A549 (cell line): Measurements from ENCODE around the gene DHX35. TPM values are rescaled to one million over a fixed set of nuclear protein-coding genes. Genes with fewer than 3 reads are reported as not detected.

Source experiments
- ATAC-seq, 2 experiments: fragments of 200-7000 bp in 1 of 2; fragments of >200 bp in 1 of 2; cut with Nextera tagmentation in 1 of 2; cut with Tn5 transposase in 1 of 2; 3 replicates each; pipeline versions ENCODE4 v1.8.0 to v1.9.1; 2018 to 2020; ENCODE audit warnings: mild to moderate bottlenecking in 1 of 2, moderate library complexity in 1 of 2
- CTCF ChIA-PET: fragments of 300-600 bp; sonication (Branson Sonifier 250); formaldehyde crosslinking; extraction: SDS; loops from one replicate; lab custom pipeline; 2021; ENCODE audit warnings: antibody characterized with exemption, inconsistent platforms; lab: Yijun Ruan, JAX
- POLR2A ChIA-PET: fragments of 350-600 bp; formaldehyde crosslinking; extraction: SDS; loops from one replicate; lab custom pipeline; 2021; ENCODE audit warnings: antibody characterized with exemption, inconsistent platforms; lab: Yijun Ruan, JAX
- DNase-seq, 2 experiments: peaks; one replicate each; pipeline versions ENCODE4 v3.0.0 to v3.0.0-alpha.2; 2011 to 2016; ENCODE audit warnings: low read depth in 1 of 2, low spot score in 1 of 2
- FAIRE-seq: peaks from 2 replicates; lab custom pipeline; 2011; peaks lifted over from hg19 to GRCh38; lab: Jason Lieb, UNC
- H3K27ac ChIP-seq, 2 experiments: fragments of >200 bp; sonication (Bioruptor Twin); formaldehyde crosslinking; 3 replicates each; pipeline ENCODE4 v1.5.1; 2016 to 2017
- H3K4me1 ChIP-seq: fragments of >200 bp; sonication (Bioruptor Twin); formaldehyde crosslinking; 3 replicates; pipeline ENCODE4 v1.6.1; 2016
- H3K4me2 ChIP-seq: fragments of >200 bp; sonication (Bioruptor Twin); formaldehyde crosslinking; 3 replicates; pipeline ENCODE4 v1.6.1; 2016
- H3K4me3 ChIP-seq: fragments of >200 bp; sonication (Bioruptor Twin); formaldehyde crosslinking; 3 replicates; pipeline ENCODE4 v1.5.1; 2016
- H3K9me3 ChIP-seq: fragments of >200 bp; sonication (Bioruptor Twin); formaldehyde crosslinking; 3 replicates; pipeline ENCODE4 v1.6.1; 2016
- BCL3 ChIP-seq: fragments of >200 bp; sonication (Bioruptor Twin); formaldehyde crosslinking; IDR thresholded peaks from 3 replicates; pipeline ENCODE4 v1.6.1; 2016
- CBX2 ChIP-seq: fragments of 200-600 bp; sonication (generic); IDR thresholded peaks from 2 replicates; pipeline ENCODE4 v1.6.1; 2016; ENCODE audit warnings: low read depth, mild to moderate bottlenecking, borderline replicate concordance
- CEBPB ChIP-seq, 2 experiments: fragments of >200 bp in 1 of 2; sonication (Bioruptor Twin) in 1 of 2; formaldehyde crosslinking in 1 of 2; IDR thresholded peaks; 2 replicates each; pipeline ENCODE4 v1.6.1; 2012 to 2016
- EHF ChIP-seq: fragments of 250-450 bp; sonication (Bioruptor Pico); IDR thresholded peaks from 2 replicates; pipeline ENCODE4 v1.5.0; 2020; ENCODE audit warnings: mild to moderate bottlenecking
- EHMT2 ChIP-seq: fragments of 200-600 bp; sonication (generic); IDR thresholded peaks from 2 replicates; pipeline ENCODE4 v1.6.1; 2016; ENCODE audit warnings: antibody characterized with exemption, low read depth, mild to moderate bottlenecking, moderate library complexity
- FOSL2 ChIP-seq, 2 experiments: fragments of 450-650 bp in 1 of 2; fragments of >200 bp in 1 of 2; sonication (Bioruptor Twin) in 1 of 2; formaldehyde crosslinking; IDR thresholded peaks; 2 replicates each; pipeline versions ENCODE4 v1.5.0 to v1.6.1; 2016 to 2020; ENCODE audit warnings: mild to moderate bottlenecking in 1 of 2, moderate library complexity in 1 of 2
- FOXS1 ChIP-seq: fragments of 250-450 bp; sonication (Bioruptor Pico); IDR thresholded peaks from 2 replicates; pipeline ENCODE4 v1.5.0; 2020; ENCODE audit warnings: mild to moderate bottlenecking, moderate library complexity
- HDAC2 ChIP-seq: fragments of 200-600 bp; sonication (generic); IDR thresholded peaks from 2 replicates; pipeline ENCODE4 v1.6.1; 2016
- HMGXB4 ChIP-seq: fragments of 250-450 bp; sonication (Bioruptor Pico); IDR thresholded peaks from 2 replicates; pipeline ENCODE4 v1.5.0; 2021; ENCODE audit warnings: mild to moderate bottlenecking, moderate library complexity, borderline replicate concordance
- HOXB13 ChIP-seq: fragments of 250-450 bp; sonication (Bioruptor Pico); IDR thresholded peaks from 2 replicates; pipeline ENCODE4 v1.5.0; 2020; ENCODE audit warnings: low read depth, mild to moderate bottlenecking, moderate library complexity
- HOXB5 ChIP-seq: fragments of 250-450 bp; sonication (Bioruptor Pico); IDR thresholded peaks from 2 replicates; pipeline ENCODE4 v1.5.0; 2020; ENCODE audit warnings: mild to moderate bottlenecking, moderate library complexity
- KDM1A ChIP-seq: fragments of 200-600 bp; sonication (generic); IDR thresholded peaks from 2 replicates; pipeline ENCODE4 v1.6.1; 2016; ENCODE audit warnings: low read depth, mild to moderate bottlenecking
- KDM5A ChIP-seq: fragments of 200-600 bp; sonication (generic); IDR thresholded peaks from 2 replicates; pipeline ENCODE4 v1.6.1; 2016; ENCODE audit warnings: antibody characterized with exemption, mild to moderate bottlenecking
- MAFK ChIP-seq: fragments of 450-650 bp; IDR thresholded peaks from 2 replicates; pipeline ENCODE4 v1.6.1; 2014; ENCODE audit not compliant: partially characterized antibody
- MAZ ChIP-seq: fragments of 150-350 bp; IDR thresholded peaks from 2 replicates; pipeline ENCODE4 v1.6.1; 2014; ENCODE audit warnings: antibody characterized with exemption, low read depth, low read length, borderline replicate concordance
- NFE2L2 ChIP-seq: fragments of 150-350 bp; conservative IDR thresholded peaks from 2 replicates; pipeline ENCODE4 v1.6.1; 2014; ENCODE audit warnings: low read length
- PHF8 ChIP-seq: fragments of 200-600 bp; sonication (generic); IDR thresholded peaks from 2 replicates; pipeline ENCODE4 v1.6.1; 2016; ENCODE audit warnings: low read depth, mild to moderate bottlenecking, antibody characterized with exemption, moderate library complexity, borderline replicate concordance
- POLR2A ChIP-seq: IDR thresholded peaks from 2 replicates; pipeline ENCODE4 v1.6.1; 2012; ENCODE audit warnings: mild to moderate bottlenecking, low read length
- POLR2AphosphoS2 ChIP-seq: conservative IDR thresholded peaks from 2 replicates; pipeline ENCODE4 v1.6.1; 2012; ENCODE audit warnings: low read length, improper control_type of control experiment, inconsistent platforms
- RAD21 ChIP-seq, 2 experiments: fragments of >200 bp in 1 of 2; sonication (Bioruptor Twin) in 1 of 2; formaldehyde crosslinking in 1 of 2; IDR thresholded peaks in 1 of 2; conservative IDR thresholded peaks in 1 of 2; 2 replicates in 1 of 2; 3 replicates in 1 of 2; pipeline ENCODE4 v1.6.1; 2012 to 2018; ENCODE audit warnings: inconsistent platforms in 1 of 2
- RCOR1 ChIP-seq: fragments of 150-350 bp; IDR thresholded peaks from 2 replicates; pipeline ENCODE4 v1.6.1; 2014; ENCODE audit warnings: antibody characterized with exemption, low read length, low read depth
- SREBF2 ChIP-seq: fragments of 450-650 bp; IDR thresholded peaks from 2 replicates; pipeline ENCODE4 v1.6.1; 2014; ENCODE audit warnings: mild to moderate bottlenecking, moderate library complexity
- USF2 ChIP-seq: fragments of 450-650 bp; IDR thresholded peaks from 2 replicates; pipeline ENCODE4 v1.6.1; 2014; ENCODE audit warnings: antibody characterized with exemption
- ZFP36 ChIP-seq: fragments of 450-650 bp; IDR thresholded peaks from 2 replicates; pipeline ENCODE4 v1.6.1; 2014; ENCODE audit warnings: borderline replicate concordance; ENCODE audit not compliant: partially characterized antibody
- ZNF302 ChIP-seq: fragments of 250-450 bp; sonication (Bioruptor Pico); IDR thresholded peaks from 2 replicates; pipeline ENCODE4 v1.9.0; 2021; ENCODE audit warnings: inconsistent platforms, mild to moderate bottlenecking, moderate library complexity
- WGBS: methylation state at CpG from one replicate; pipeline ENCODE4 v1.1.6; 2017; ENCODE audit errors: missing lambda C conversion rate; 5-methylcytosine and 5-hydroxymethylcytosine counted together
- polyA plus RNA-seq, 4 experiments: library from polyadenylated mRNA; depleted of rRNA in 3 of 4; stranded (reverse); fragments of >200 nt; fragmentation: RNase III in 1 of 4; extraction: RNeasy Plus Mini Kit Qiagen cat#74134 plus additional on column Dnase treatment in 1 of 4; gene quantifications; 2 replicates in 3 of 4; 3 replicates in 1 of 4; pipeline ENCODE4 v1.2.3, GENCODE V29; 2011 to 2017

DHX35 gene
- polyA plus RNA-seq, 2 of the 4 experiments (the other 2 are of a cell fraction): 7.7 to 13.8 TPM

- 76% methylated on average over 5 of the region's 7 CpGs for WGBS
- H3K4me3 ChIP-seq: no peak overlapping the region
- CTCF ChIA-PET: interaction anchor here (1.0 to 8.4 kb wide), 5 partner anchors 16 to 128 kb away, joined by 3 to 60 read pairs (median 5); no protein-coding TSS in a partner anchor
- TF ChIP-seq ZNF302 (CRISPR knock-in tag): no peak
- no peak for TF ChIP-seq HDAC2
- TF ChIP-seq BCL3: no peak
- TF ChIP-seq FOXS1 (CRISPR knock-in tag): no peak
- no peak for TF ChIP-seq CBX2
- no peak for TF ChIP-seq HMGXB4 (CRISPR knock-in tag)
- TF ChIP-seq RCOR1: no peak
- TF ChIP-seq SREBF2: no peak
- no peak for TF ChIP-seq USF2
- no peak for TF ChIP-seq RAD21 (conservative IDR thresholded peaks at IDR 0.05 in 1 of 2, IDR thresholded peaks at IDR 0.05 in 1 of 2)
- no peak for TF ChIP-seq ZFP36
- TF ChIP-seq HOXB13 (CRISPR knock-in tag): no peak
- TF ChIP-seq POLR2AphosphoS2: no peak
- TF ChIP-seq EHF (CRISPR knock-in tag): no peak
- no peak for TF ChIP-seq EHMT2
- no peak for TF ChIP-seq KDM5A
- no peak for TF ChIP-seq FOSL2 (IDR thresholded peaks at IDR 0.05)
- TF ChIP-seq FOSL2 (CRISPR knock-in tag; IDR thresholded peaks at IDR 0.05): no peak
- POLR2A ChIA-PET: no interaction called here
- peaks cover under 1% of the 10 kb centered on the region; the same call in 2 of the 3 replicates for H3K4me1 ChIP-seq
- FAIRE-seq (no peak), DNase-seq (no peak), ATAC-seq (no peak)
- no peaks in the 10 kb centered on the region for H3K9me3 ChIP-seq
- H3K27ac ChIP-seq: no peak overlapping the region
- no peak overlapping the region for H3K4me2 ChIP-seq
Measured at GRCh38 chr20:38919683-38920082, 42.5 kb upstream of the DHX35 start.

- Histone ChIP-seq H3K27ac (no peak overlapping the region), H3K4me3 (no peak overlapping the region), H3K4me1 (no peaks in the 10 kb centered on the region), H3K9me3 (no peaks in the 10 kb centered on the region), H3K4me2 (no peak overlapping the region)
- TF ChIP-seq PHF8 (no peak), HDAC2 (no peak), NFE2L2 (no peak), MAFK (no peak), FOXS1 (CRISPR knock-in tag) (no peak), MAZ (no peak), RAD21 (conservative IDR thresholded peaks at IDR 0.05 in 1 of 2, IDR thresholded peaks at IDR 0.05 in 1 of 2) (no peak), POLR2A (no peak), KDM1A (no peak), HOXB5 (CRISPR knock-in tag) (no peak), CEBPB (IDR thresholded peaks at IDR 0.05) (no peak), CBX2 (no peak)
- 13% methylated on average over 3 of the region's 3 CpGs for WGBS
- CTCF ChIA-PET: interaction anchor here (1.0 to 8.4 kb wide), 6 partner anchors 9 to 161 kb away, joined by 3 to 60 read pairs (median 5); no protein-coding TSS in a partner anchor
- no peak for DNase-seq
- no peak for FAIRE-seq
- POLR2A ChIA-PET: no interaction called here
- ATAC-seq: peak in 1 of 2 experiments; percentile 24; a peak in 1 of 6 replicates
Measured at GRCh38 chr20:38920411-38920810, 41.7 kb upstream of the DHX35 start.
